HepG2 (cell line): ENCODE data around the gene SIGMAR1. TPM values are rescaled to one million over a fixed set of nuclear protein-coding genes. Genes with fewer than 3 reads are reported as not detected.

ENCODE experiments used
- ADNP ChIP-seq: sonication (generic); formaldehyde crosslinking; IDR thresholded peaks from 2 replicates; pipeline ENCODE4 v1.4.0; 2020; ENCODE audit warnings: missing genetic modification reagents
- AHR ChIP-seq: IDR thresholded peaks from 2 replicates; pipeline ENCODE4 v1.6.1; 2018; ENCODE audit warnings: missing genetic modification reagents, missing compliant biosample characterization
- CC2D1A ChIP-seq: sonication (generic); formaldehyde crosslinking; IDR thresholded peaks from 2 replicates; pipeline ENCODE4 v1.8.1; 2023; ENCODE audit warnings: mild to moderate bottlenecking, missing genetic modification reagents
- CHD2 ChIP-seq: IDR thresholded peaks from 2 replicates; pipeline ENCODE4 v1.6.1; 2011; ENCODE audit warnings: low read depth, low read length, improper control_type of control experiment
- CHD4 ChIP-seq: fragments of 200-600 bp; sonication (generic); IDR thresholded peaks from 2 replicates; pipeline ENCODE4 v1.7.0; 2017; ENCODE audit warnings: mild to moderate bottlenecking, low read length, borderline replicate concordance
- ESRRA ChIP-seq: sonication (generic); formaldehyde crosslinking; IDR thresholded peaks from 2 replicates; pipeline ENCODE4 v1.5.1; 2020; ENCODE audit warnings: mild to moderate bottlenecking, low read depth, missing genetic modification reagents
- ETV5 ChIP-seq: IDR thresholded peaks from 2 replicates; pipeline ENCODE4 v1.6.1; 2018; ENCODE audit warnings: missing biosample characterization, missing genetic modification reagents, inconsistent platforms, borderline replicate concordance
- HNF4G ChIP-seq, 2 experiments: sonication (generic) in 1 of 2; formaldehyde crosslinking in 1 of 2; IDR thresholded peaks; 2 replicates each; pipeline versions ENCODE4 v1.4.0 to v1.6.1; 2011 to 2020; ENCODE audit warnings: borderline replicate concordance in 2 of 2, low read depth in 2 of 2, mild to moderate bottlenecking in 2 of 2, low read length in 1 of 2, missing genetic modification reagents in 1 of 2, moderate library complexity in 1 of 2
- HNRNPH1 ChIP-seq: fragments of 200-400 bp; formaldehyde crosslinking; optimal IDR thresholded peaks from 2 replicates; pipeline ENCODE3; 2017; ENCODE audit warnings: mild to moderate bottlenecking, low read depth, low read length
- HOXD1 ChIP-seq: sonication (generic); formaldehyde crosslinking; IDR thresholded peaks from 2 replicates; pipeline ENCODE4 v1.5.0; 2020; ENCODE audit warnings: missing genetic modification reagents
- MBD4 ChIP-seq: IDR thresholded peaks from 2 replicates; pipeline ENCODE4 v1.6.1; 2012; ENCODE audit warnings: low read length, inconsistent platforms, borderline replicate concordance
- NBN ChIP-seq: fragments of 450-650 bp; conservative IDR thresholded peaks from 2 replicates; pipeline ENCODE4 v1.6.1; 2017
- REPIN1 ChIP-seq: sonication (generic); formaldehyde crosslinking; IDR thresholded peaks from 2 replicates; pipeline ENCODE4 v1.8.0; 2022; ENCODE audit warnings: missing genetic modification reagents, low read depth, mild to moderate bottlenecking, borderline replicate concordance
- SAFB2 ChIP-seq: sonication (generic); formaldehyde crosslinking; IDR thresholded peaks from 2 replicates; pipeline ENCODE4 v1.5.1; 2020; ENCODE audit warnings: missing genetic modification reagents, low read depth, mild to moderate bottlenecking, borderline replicate concordance
- SMARCE1 ChIP-seq: fragments of 450-650 bp; IDR thresholded peaks from 2 replicates; pipeline ENCODE4 v1.6.1; 2017; ENCODE audit warnings: borderline replicate concordance
- SP2 ChIP-seq: sonication (generic); formaldehyde crosslinking; IDR thresholded peaks from 2 replicates; pipeline ENCODE4 v1.5.1; 2020; ENCODE audit warnings: mild to moderate bottlenecking, missing genetic modification reagents
- TFDP1 ChIP-seq: IDR thresholded peaks from 2 replicates; pipeline ENCODE4 v1.6.1; 2016; ENCODE audit warnings: missing compliant biosample characterization, missing genetic modification reagents, borderline replicate concordance
- THAP8 ChIP-seq: sonication (generic); formaldehyde crosslinking; IDR thresholded peaks from 2 replicates; pipeline ENCODE4 v1.5.1; 2020; ENCODE audit warnings: missing genetic modification reagents, mild to moderate bottlenecking, borderline replicate concordance
- XBP1 ChIP-seq: sonication (generic); formaldehyde crosslinking; IDR thresholded peaks from 2 replicates; pipeline ENCODE4 v1.5.0; 2020; ENCODE audit warnings: missing genetic modification reagents
- ZC3H13 ChIP-seq: sonication (generic); formaldehyde crosslinking; IDR thresholded peaks from 2 replicates; pipeline ENCODE4 v1.8.1; 2023; ENCODE audit warnings: mild to moderate bottlenecking, missing genetic modification reagents, moderate library complexity
- ZNF12 ChIP-seq: sonication (generic); formaldehyde crosslinking; IDR thresholded peaks from 2 replicates; pipeline ENCODE4 v1.5.0; 2020; ENCODE audit warnings: missing genetic modification reagents
- ZNF230 ChIP-seq: sonication (generic); formaldehyde crosslinking; IDR thresholded peaks from 2 replicates; pipeline ENCODE4 v1.4.0; 2020; ENCODE audit warnings: mild to moderate bottlenecking, missing genetic modification reagents
- ZNF737 ChIP-seq: sonication (generic); formaldehyde crosslinking; IDR thresholded peaks from 2 replicates; pipeline ENCODE4 v1.5.0; 2020; ENCODE audit warnings: missing genetic modification reagents, mild to moderate bottlenecking, borderline replicate concordance
- polyA plus RNA-seq, 8 experiments: library from polyadenylated mRNA; depleted of rRNA in 3 of 8; stranded (reverse) in 7 of 8; unstranded in 1 of 8; fragments of >200 nt; fragmentation: Illumina TruSeq in 4 of 8; extraction: Trizol in 4 of 8; gene quantifications; 2 replicates each; pipeline versions ENCODE4 v1.2.1 to v1.2.3, GENCODE V29; 2011 to 2016; ENCODE audit warnings: low read depth in 4 of 8, missing spikeins in 1 of 8, mixed read lengths in 1 of 8; ENCODE audit not compliant: insufficient read depth in 1 of 8
- total RNA-seq, 5 experiments: library from RNA; depleted of rRNA; stranded (reverse); fragments of >200 nt; fragmentation: Illumina TruSeq; extraction: Trizol; gene quantifications; 2 replicates each; pipeline ENCODE4 v1.2.3, GENCODE V29; 2016; ENCODE audit warnings: low read depth in 1 of 5
- TF ChIP-seq, protein P1 (sequence below): sonication (generic); formaldehyde crosslinking; IDR thresholded peaks from 2 replicates; pipeline ENCODE4 v1.9.0; 2022; ENCODE audit warnings: missing genetic modification reagents, mild to moderate bottlenecking, borderline replicate concordance
- TF ChIP-seq, protein P2 (sequence below): sonication (generic); formaldehyde crosslinking; conservative IDR thresholded peaks from 2 replicates; pipeline ENCODE4 v1.5.0; 2020; ENCODE audit warnings: missing genetic modification reagents

SIGMAR1 gene
- total and polyA plus RNA-seq, 2 of the 13 experiments (the other 11 are each of a cell fraction or from before 2014, with no cell fraction given) = 38.9 to 60.8 TPM

- no peak; the same call in 1 of the 2 replicates for TF ChIP-seq ESRRA (CRISPR knock-in tag)
- no peak for TF ChIP-seq ZNF12 (CRISPR knock-in tag)
- no peak for TF ChIP-seq MBD4
- no peak for TF ChIP-seq ZNF737
- TF ChIP-seq ZNF230 (CRISPR knock-in tag) = no peak
- no peak for TF ChIP-seq SMARCE1
- peak; percentile 81 for TF ChIP-seq SP2
- TF ChIP-seq, protein P1, sequence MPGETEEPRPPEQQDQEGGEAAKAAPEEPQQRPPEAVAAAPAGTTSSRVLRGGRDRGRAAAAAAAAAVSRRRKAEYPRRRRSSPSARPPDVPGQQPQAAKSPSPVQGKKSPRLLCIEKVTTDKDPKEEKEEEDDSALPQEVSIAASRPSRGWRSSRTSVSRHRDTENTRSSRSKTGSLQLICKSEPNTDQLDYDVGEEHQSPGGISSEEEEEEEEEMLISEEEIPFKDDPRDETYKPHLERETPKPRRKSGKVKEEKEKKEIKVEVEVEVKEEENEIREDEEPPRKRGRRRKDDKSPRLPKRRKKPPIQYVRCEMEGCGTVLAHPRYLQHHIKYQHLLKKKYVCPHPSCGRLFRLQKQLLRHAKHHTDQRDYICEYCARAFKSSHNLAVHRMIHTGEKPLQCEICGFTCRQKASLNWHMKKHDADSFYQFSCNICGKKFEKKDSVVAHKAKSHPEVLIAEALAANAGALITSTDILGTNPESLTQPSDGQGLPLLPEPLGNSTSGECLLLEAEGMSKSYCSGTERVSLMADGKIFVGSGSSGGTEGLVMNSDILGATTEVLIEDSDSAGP (CRISPR knock-in tag) = peak; percentile 51; the same call in 1 of the 2 replicates
- no peak for TF ChIP-seq HNF4G (IDR thresholded peaks at IDR 0.05; ENCODE audit: borderline replicate concordance, low read depth, low read length)
- TF ChIP-seq HNF4G (CRISPR knock-in tag; IDR thresholded peaks at IDR 0.05; ENCODE audit: borderline replicate concordance, low read depth) = peak; percentile 71; the same call in 1 of the 2 replicates
- peak; percentile 55 for TF ChIP-seq ETV5 (CRISPR knock-in tag)
- no peak for TF ChIP-seq HOXD1 (CRISPR knock-in tag)
- TF ChIP-seq REPIN1 (CRISPR knock-in tag) = peak; percentile 87
- TF ChIP-seq AHR (CRISPR knock-in tag) = 0 out of 2 replicates have a peak, but pooled peaks have one; percentile 55
- TF ChIP-seq NBN = no peak
- TF ChIP-seq XBP1 = peak; percentile 34; the same call in 1 of the 2 replicates
- TF ChIP-seq THAP8 (CRISPR knock-in tag) = peak; percentile 91; the same call in 1 of the 2 replicates
- TF ChIP-seq ZC3H13 (CRISPR knock-in tag) = no peak
- no peak for TF ChIP-seq CHD4
- no peak for TF ChIP-seq CHD2
- TF ChIP-seq HNRNPH1 = no peak
- TF ChIP-seq TFDP1 (CRISPR knock-in tag) = peak; percentile 79
- no peak for TF ChIP-seq ADNP
- no peak; the same call in 1 of the 2 replicates for TF ChIP-seq SAFB2 (CRISPR knock-in tag)
- TF ChIP-seq, protein P2, sequence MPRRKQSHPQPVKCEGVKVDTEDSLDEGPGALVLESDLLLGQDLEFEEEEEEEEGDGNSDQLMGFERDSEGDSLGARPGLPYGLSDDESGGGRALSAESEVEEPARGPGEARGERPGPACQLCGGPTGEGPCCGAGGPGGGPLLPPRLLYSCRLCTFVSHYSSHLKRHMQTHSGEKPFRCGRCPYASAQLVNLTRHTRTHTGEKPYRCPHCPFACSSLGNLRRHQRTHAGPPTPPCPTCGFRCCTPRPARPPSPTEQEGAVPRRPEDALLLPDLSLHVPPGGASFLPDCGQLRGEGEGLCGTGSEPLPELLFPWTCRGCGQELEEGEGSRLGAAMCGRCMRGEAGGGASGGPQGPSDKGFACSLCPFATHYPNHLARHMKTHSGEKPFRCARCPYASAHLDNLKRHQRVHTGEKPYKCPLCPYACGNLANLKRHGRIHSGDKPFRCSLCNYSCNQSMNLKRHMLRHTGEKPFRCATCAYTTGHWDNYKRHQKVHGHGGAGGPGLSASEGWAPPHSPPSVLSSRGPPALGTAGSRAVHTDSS = no peak
- TF ChIP-seq CC2D1A (CRISPR knock-in tag) = no peak
These were observed at the start of gene SIGMAR1 (continued) for GRCh38 chr9:34637356-34638137.
